ENCODE measurements around the gene PFN1.

DNA sequence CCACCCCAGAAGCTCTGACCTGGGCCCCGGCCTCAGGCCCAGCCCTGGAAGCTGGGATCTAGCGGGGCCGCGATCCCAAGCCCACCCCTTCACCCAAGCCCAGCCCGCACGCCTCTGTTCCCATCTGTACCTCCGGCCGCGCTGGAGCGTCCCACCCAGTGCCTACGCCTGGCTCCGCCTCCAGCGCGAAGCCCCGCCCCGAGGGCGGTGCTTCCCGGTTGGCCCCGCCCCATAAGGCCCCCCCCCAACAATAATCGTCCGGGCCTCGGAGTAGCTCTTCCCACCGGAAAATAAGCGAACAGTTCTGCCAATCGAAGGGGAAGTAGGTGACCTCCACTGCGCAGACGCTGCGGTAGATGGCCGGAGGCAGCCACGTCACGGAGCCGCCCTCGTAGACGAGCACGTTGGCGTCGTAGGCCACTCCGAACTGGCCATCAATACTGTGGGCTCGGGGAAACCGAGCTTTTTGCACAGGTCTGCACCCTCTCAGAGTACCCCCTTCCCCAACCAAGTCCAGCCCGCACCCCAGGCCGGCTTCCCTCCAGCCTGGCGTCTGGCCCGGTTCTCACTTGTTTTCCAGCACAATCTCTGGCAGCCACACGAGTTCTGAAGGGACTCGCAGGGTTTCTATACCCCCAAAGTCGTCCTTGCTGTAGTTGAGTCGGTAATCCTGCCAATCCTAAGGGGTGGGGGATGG, 46.5 kb downstream of the PFN1 start:
- TF ChIP-seq, protein P1, sequence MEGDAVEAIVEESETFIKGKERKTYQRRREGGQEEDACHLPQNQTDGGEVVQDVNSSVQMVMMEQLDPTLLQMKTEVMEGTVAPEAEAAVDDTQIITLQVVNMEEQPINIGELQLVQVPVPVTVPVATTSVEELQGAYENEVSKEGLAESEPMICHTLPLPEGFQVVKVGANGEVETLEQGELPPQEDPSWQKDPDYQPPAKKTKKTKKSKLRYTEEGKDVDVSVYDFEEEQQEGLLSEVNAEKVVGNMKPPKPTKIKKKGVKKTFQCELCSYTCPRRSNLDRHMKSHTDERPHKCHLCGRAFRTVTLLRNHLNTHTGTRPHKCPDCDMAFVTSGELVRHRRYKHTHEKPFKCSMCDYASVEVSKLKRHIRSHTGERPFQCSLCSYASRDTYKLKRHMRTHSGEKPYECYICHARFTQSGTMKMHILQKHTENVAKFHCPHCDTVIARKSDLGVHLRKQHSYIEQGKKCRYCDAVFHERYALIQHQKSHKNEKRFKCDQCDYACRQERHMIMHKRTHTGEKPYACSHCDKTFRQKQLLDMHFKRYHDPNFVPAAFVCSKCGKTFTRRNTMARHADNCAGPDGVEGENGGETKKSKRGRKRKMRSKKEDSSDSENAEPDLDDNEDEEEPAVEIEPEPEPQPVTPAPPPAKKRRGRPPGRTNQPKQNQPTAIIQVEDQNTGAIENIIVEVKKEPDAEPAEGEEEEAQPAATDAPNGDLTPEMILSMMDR (IDR thresholded peaks at IDR 0.05; ENCODE audit: extremely low read depth in 1 of 2, insufficient read depth in 1 of 2, low read depth in 1 of 2, low read length in 2 of 2): no peak
- TF ChIP-seq EZH2 (IDR thresholded peaks at IDR 0.05; ENCODE audit: borderline replicate concordance, low read depth, low read length, severe bottlenecking) (no peak), JUN (IDR thresholded peaks at IDR 0.05; ENCODE audit: borderline replicate concordance, insufficient read depth, insufficient read length, low read depth) (no peak), POLR2AphosphoS5 (IDR thresholded peaks at IDR 0.05; ENCODE audit: insufficient read depth, low read depth, low read length) (no peak), POLR2A (IDR thresholded peaks at IDR 0.05; ENCODE audit: low read depth, low read length) (no peak), MAX (IDR thresholded peaks at IDR 0.05; ENCODE audit: insufficient read depth, insufficient read length) (no peak), GATA2 (IDR thresholded peaks at IDR 0.05; ENCODE audit: insufficient read depth, insufficient read length, low read depth, low read length) (no peak), MYC (IDR thresholded peaks at IDR 0.05; ENCODE audit: low read depth, low read length) (no peak), FOS (IDR thresholded peaks at IDR 0.05; ENCODE audit: borderline replicate concordance, insufficient read depth, low read length) (no peak)

Data from endothelial cell of umbilical vein (primary cell).